Measurements from ENCODE around the gene GZMM.

Gene GZMM

GRCh38 chr19:543910-544608, at the start of gene GZMM:
Gene GZMM, plus strand, starts transcription at chr19:544053. Its CDS starts 19 bp downstream, at chr19:544072.
- no peak for DNase-seq (ENCODE audit: insufficient read length, low spot score)
- FAIRE-seq, result no peak

- DNase-seq (ENCODE audit: insufficient read length, low spot score), result no peak
- no peak for FAIRE-seq
Measured at GRCh38 chr19:494171-495080, 49.4 kb upstream of the GZMM start.

GRCh38 chr19:495081-495401, 48.8 kb upstream of the GZMM start:
- DNase-seq (ENCODE audit: insufficient read length, low spot score), result no peak
- FAIRE-seq, result no peak

- peak; percentile 51 for DNase-seq (ENCODE audit: insufficient read length, low spot score)
- no peak for FAIRE-seq
Measured at GRCh38 chr19:495402-496111, 48.3 kb upstream of the GZMM start.

- DNase-seq (ENCODE audit: insufficient read length, low spot score) (no peak), FAIRE-seq (no peak)
Measured at GRCh38 chr19:496112-496665, 47.7 kb upstream of the GZMM start, which contains the start of gene MADCAM1. Gene MADCAM1, plus strand, starts transcription at chr19:496486. Its CDS starts 14 bp downstream, at chr19:496500.

- no peak for DNase-seq (ENCODE audit: insufficient read length, low spot score)
- FAIRE-seq, result no peak
Measured at GRCh38 chr19:496986-497385, 46.9 kb upstream of the GZMM start.

- no peak for FAIRE-seq
- no peak for DNase-seq (ENCODE audit: insufficient read length, low spot score)
Measured at GRCh38 chr19:497491-497868, 46.4 kb upstream of the GZMM start.

- DNase-seq (ENCODE audit: insufficient read length, low spot score) (no peak), FAIRE-seq (no peak)
Measured at GRCh38 chr19:497869-498510, 45.9 kb upstream of the GZMM start.

GRCh38 chr19:498511-498891, 45.4 kb upstream of the GZMM start:
- DNase-seq (ENCODE audit: insufficient read length, low spot score) (no peak), FAIRE-seq (no peak)

GRCh38 chr19:498977-499623, 44.8 kb upstream of the GZMM start:
- FAIRE-seq (no peak), DNase-seq (ENCODE audit: insufficient read length, low spot score) (no peak)

GRCh38 chr19:501646-502045, 42.2 kb upstream of the GZMM start:
- FAIRE-seq (no peak), DNase-seq (ENCODE audit: insufficient read length, low spot score) (no peak)

- DNase-seq (ENCODE audit: insufficient read length, low spot score) (no peak), FAIRE-seq (no peak)
Measured at GRCh38 chr19:504616-505015, 39.2 kb upstream of the GZMM start.

GRCh38 chr19:506404-507285, 37.2 kb upstream of the GZMM start:
- FAIRE-seq (peak; percentile 96), DNase-seq (ENCODE audit: insufficient read length, low spot score) (peak; percentile 98)

GRCh38 chr19:507286-508203, 36.3 kb upstream of the GZMM start, which contains the start of gene TPGS1:
Gene TPGS1, plus strand, starts transcription at chr19:507497. Its CDS starts 10 bp downstream, at chr19:507507.
- DNase-seq (ENCODE audit: insufficient read length, low spot score), result peak; percentile 71
- peak; percentile 68 for FAIRE-seq

- DNase-seq (ENCODE audit: insufficient read length, low spot score) (no peak), FAIRE-seq (no peak)
Measured at GRCh38 chr19:508204-509150, 35.4 kb upstream of the GZMM start.

- peak; percentile 94 for FAIRE-seq
- peak; percentile 93 for DNase-seq (ENCODE audit: insufficient read length, low spot score)
Measured at GRCh38 chr19:510606-511100, 33.2 kb upstream of the GZMM start.

All from GM19239 (cell line).